GM21737 (cell line): ENCODE measurements around the gene TTC39B.

Source experiments
- ATAC-seq: cut with Tn5 transposase; IDR thresholded peaks from one replicate; pipeline ENCODE4 v1.9.1; 2021; ENCODE audit warnings: mild to moderate bottlenecking, moderate library complexity; ENCODE audit not compliant: unreplicated experiment

Gene TTC39B

DNA sequence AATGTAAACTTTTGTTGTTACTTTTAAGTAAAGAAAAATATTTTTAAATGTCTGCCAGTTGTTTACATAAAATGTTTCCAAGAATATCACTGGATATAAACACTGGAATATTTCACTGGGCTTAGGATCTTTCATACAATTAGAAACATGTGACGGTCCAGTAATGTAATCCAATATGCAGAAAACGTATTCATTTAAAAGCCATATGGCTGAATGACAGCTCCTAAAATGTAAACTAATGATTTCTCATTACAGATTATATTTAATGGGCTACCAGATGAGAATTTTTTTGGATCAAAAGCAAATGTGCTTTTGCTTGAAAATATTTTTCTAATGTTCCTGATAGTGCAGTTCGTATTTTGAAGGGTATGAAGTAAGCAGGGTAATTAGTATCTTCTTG lies 124.3 kb downstream of the TTC39B start:
- ATAC-seq: no peak

DNA sequence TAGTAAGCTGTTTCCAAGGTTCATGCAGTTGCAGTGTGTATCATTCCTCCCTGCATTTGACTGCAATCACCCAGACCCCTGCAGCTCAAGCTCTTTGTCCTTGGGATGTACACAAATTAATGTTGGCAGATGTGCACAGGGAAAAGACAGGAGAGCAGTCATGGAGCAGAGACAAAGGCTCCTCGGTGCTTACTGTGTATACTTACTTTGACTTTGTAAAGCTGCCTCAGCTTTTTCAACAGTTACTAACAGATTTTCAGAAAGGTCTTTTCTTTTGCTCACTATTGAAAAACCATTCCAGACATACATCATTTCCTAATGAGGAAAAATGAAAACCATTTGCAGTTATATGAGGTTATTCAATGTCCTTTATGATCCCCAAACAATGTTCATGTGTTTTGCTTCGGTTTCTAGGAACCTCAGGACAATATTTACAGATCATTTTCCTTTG lies 124.9 kb downstream of the TTC39B start:
- no peak for ATAC-seq

DNA sequence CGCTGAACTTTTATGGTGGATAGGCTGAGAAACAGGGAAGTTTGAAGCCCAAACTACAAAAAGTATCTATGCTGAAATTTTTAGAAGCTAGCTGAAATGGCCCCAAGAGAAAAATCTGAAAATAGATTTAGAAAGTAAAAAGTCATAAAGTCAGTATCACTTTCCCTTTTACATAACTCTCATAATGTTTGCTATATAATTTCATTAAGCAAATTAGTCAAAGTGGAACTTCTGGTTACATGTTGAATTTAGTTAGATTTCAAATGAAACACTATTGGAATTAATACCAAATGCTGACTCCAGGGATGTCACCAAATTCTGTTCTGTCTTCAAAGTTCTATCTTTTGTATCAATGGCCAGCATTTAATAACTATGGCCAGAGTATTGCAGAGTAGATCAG lies 126.9 kb downstream of the TTC39B start:
- ATAC-seq: no peak

DNA sequence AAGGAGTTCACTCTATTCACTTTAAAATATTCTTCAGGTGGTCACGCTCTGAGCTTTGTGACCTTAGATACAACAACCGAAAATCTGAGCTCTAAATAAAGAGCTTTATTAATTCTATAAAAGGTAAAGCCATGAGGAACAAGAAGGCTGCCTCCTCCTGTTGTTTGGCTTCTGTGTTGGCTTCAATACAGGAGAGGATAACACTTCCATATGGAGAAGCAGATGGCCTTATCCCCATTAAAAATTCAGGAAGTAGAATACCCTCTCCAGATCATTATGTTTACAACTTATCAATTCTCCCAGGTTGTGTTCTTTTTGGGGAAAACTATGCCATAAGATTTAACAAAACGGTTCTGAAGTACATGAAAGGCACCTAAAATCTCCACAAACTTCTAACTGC lies 128.4 kb downstream of the TTC39B start:
- ATAC-seq: no peak

DNA sequence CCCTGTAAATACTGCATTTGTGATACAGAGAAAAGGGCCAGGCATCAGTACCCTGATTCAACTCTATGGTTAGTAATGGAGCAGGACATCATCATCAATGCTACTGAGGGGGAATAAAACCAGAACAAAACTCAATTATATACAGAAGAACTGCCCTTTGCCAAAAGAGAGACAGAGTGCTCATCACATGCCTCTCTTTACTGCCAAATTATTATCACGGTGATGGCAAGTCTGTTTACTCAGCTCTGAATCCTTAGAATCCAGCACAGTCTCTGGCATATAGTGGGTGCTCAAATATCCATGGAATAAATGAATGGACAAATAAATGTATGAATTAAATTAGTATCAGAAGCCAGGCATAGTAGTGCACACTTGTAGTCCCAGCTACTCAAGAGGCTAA lies 130.2 kb downstream of the TTC39B start:
- no peak for ATAC-seq

DNA sequence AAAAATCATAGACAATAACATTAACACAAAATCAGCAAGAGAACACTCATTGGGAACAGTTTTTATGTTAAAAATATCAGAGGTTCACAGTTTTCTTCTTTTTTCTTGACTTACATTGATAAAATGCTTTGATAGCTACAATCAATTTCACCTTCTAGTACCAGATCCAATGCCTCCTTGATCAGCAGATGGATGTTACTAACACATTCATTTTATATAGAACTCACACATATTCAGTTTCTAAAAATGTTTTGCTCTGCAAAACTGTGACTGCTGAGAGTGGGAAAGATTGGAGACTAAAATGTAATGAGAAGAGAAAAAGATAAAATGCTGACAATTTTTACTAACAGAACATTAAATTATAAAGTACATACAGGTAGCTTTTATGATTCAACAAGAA lies 143.1 kb downstream of the TTC39B start:
- ATAC-seq: no peak

DNA sequence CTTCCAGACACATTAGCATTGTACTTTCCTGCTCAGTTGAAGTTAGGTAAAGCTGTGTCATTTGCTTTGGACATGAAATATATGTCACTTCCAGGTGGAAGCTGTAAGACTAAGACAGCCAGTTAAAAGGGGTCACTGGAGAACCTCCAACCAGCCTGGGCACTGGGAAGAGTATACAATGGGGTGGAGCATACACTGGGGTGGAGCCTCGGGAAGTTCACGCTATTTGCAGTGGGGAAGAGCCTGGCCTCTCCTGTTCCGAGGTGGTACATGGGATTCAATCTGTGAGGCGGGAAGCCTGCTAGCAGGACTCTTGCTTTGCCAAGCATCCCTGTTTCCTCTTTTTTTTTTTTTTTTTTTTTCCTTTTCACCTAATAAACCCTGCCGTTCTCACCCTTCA lies 145.3 kb downstream of the TTC39B start:
- no peak for ATAC-seq

DNA sequence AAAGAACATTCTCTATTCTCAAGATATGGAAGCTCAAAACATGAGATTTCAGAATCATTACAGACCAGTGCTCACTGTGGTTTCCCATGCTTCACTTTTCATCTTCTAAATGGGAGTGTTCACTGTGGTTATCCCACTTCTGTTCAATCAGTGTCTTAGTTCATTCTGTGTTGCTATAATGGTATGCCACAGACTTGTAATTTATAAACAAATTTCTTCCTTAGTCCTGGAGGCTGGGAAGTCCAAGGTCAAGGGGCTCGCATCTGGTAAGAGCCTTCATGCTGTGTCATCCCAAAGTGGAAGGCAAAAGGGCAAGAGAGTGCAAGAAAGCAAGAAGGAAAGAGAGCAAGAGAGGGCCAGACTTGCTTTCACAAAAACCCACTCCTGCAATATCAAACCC lies 146.3 kb downstream of the TTC39B start:
- ATAC-seq: no peak

DNA sequence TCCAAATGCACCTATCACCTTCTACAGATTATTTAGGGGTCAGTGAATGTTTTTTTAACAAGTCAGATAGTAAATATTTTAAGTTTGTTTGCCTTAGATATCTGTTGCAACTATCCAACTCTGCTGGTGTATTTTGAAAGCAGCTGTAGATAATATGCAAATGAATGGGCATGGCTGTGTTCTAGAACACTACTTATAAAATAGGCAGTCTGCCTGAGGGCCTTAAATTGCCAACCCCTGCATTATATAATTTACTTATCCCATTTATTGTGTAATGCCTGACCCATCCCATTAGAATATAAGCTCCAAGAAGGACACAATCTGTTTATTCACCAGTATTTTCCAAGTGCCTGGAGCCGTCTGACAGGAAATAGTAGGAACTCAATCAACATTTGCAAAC lies 149.0 kb downstream of the TTC39B start:
- ATAC-seq: no peak

DNA sequence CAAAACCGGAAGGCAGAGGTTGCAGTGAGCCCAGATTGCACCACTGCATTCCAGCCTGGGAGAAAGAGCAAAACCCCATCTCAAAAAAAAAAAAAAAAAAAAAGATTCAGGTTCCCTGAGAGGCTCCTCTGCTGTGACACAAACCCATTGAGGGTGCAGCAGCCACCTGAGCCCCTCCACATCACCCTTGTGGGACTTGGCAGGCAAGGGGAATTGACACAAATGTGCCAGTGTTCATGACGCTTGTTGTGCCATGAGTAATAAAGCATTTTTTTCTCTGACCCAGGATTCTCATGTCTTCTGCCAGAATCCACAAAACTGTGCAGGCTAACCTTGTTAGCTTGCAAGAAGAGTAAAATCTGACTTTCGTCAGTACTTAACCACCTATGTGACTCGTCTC lies 149.6 kb downstream of the TTC39B start:
- ATAC-seq: no peak

DNA sequence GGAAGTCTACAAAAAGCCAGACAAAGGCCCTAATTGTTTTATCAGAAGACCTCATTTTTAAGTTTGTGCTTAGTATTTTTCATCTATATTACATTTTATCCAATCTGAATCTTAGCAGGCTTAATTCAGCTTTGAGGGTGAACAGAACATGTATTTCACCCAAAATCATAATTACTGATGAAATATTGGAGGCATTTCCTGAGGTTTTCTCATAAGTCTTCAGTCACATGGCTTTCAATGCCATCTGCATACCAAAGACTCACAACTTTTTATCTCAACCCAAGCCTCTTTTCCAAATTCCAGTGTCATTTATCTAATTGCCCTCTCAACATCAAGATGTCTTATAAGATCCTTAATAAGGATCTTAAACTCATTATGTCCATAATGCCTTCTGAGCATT lies 150.8 kb downstream of the TTC39B start:
- ATAC-seq: no peak

DNA sequence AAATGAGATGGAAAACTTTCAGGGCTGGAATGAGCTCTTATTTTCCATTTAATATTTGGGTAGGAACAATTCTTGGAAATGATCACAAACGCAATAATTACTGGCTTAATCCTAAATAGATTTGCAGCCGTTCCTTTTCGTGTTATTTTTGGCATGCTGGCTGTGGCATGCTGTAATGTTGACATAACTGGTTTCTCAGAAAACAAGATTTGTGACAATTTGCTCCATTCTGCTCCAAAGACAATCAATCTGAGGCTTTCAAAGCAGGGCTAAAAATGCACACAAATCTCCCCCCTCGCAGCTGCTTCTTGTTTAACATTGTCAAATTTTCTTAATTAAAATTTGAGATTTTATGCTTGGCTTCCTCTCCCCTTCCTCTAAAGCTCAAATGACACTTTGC lies 151.2 kb downstream of the TTC39B start:
- ATAC-seq: no peak

DNA sequence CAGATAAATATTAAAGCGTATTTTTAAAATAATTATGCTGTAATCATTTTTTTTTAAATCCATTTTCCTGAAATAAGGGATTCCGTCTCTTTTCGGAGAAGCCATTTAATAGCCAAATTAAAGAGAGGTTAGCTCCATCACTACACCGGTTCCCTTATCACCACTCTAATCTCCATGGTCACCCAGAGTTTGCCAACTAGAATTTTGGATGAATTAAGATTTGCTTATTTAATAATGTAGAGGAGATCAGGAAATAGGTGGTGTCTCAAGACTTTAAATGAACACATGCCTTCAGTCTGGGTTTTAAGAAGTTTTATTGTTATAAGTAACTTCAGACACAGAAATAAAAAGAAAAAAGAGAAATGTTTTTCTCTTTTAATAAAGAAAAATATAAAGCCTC lies 151.7 kb downstream of the TTC39B start:
- ATAC-seq: no peak

DNA sequence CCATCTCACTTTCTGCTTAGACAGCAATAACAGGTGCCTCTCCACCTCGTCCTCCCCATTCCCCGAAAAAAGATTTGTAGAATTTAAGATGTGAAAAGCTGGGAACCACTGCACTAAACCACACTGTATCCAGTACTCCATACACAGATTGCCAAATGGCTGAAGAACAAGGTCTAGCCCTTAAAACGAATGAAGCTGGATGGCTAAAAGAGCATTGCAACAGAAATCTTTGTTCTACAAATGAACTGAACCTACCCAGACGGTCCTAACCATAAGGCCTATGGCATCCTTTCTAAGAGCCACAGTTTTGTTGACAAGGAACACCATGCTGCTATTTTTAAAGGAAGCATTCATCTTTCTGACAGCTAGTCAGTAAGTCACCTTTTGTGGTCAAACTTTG lies 152.3 kb downstream of the TTC39B start:
- no peak for ATAC-seq

DNA sequence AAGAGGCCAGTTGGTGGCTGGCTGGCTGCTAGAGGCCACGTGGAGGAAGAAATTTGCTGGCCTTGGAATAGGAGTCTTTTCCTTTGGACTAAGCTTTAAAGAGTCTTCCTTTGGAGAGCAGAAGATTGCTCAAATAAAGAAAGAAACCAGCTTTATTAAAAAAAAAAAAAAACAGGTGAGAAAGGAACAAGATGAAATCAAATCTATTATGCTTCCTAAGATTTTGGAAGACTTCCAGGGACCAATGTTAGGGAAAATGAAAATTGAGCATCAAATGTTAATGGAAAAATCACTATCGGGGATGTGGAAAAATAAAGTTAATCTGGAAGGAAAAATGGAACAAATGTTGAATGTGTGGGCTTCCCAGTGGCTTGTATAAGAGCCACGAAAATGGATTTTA lies 153.1 kb downstream of the TTC39B start:
- no peak for ATAC-seq

DNA sequence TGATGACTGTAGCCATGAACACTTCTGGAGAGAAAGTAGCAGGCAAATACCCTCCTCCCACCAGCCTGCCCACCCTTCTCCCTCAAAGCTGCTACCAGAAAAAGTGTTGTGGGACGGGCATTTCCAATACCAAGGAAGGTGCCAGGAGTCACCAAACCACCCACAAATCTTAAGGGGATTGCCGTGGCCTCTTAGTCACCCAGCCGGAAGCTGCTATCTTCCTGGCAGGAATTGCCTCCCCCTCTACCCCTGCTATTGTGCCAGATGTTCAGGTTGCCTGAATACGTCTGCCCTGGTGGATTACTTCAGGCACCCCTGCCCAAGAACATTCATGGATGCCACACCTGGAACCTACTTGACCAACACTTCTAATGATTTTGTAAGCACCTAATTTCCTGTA lies 156.1 kb downstream of the TTC39B start:
- no peak for ATAC-seq

DNA sequence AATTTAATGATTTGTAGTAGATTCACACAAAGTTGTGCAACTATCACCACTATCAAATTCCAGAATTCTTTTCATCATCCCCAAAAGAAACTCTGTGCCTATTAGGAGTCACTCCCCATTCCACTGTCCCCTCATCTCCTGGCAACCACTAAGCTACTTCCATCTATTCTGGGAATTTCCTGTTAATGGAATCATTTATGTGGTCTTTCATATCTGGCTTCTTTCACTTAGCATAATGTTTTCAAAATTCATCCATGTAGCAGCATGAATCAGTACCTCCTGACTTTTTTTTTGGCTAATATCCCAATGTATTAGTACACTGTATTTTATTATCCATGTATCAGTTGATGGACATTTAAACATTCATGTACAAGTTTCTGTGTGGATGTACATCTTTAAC lies 157.6 kb downstream of the TTC39B start:
- no peak for ATAC-seq

DNA sequence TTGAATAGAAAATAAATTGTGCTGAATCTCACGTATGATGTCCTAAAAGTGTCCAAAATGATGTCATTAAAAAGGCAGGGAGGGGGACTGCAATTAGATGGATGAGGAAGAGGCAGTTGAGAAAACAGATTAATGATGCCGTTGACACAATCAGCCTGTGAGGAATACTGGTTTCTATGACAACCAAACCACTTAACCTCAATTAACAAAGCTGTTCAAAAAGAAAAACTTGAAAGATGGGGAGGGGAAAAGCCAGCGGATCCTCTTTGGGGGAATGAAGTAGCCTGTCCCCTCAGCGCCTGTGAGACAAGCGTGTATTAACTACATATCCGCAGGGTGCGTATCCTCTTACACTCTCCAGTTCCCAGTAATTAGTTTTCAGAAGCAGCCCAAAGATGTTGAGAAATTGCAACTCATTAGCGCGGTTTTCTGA lies 160.7 kb downstream of the TTC39B start:
- ATAC-seq: no peak

DNA sequence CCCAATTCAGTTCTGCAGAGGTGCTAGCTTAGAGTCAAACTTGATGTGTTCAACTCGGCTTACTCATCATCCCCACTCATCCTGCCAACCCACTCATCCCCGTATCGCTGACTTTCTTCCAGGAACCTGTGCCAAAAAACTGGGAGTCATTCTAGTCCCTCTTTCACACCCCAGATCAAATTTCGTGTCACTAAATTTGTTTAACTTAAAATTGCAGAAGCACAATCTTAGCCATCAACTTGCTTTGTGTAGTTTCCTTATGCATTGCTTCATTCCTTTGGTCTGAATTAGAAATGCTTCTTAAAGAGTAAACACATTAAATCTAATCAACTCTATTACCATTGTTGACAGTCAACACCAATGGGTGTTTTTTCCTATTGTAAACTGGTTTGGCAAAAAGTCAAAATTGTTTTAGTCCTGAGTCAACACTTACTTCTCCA lies 162.4 kb downstream of the TTC39B start:
- no peak for ATAC-seq

DNA sequence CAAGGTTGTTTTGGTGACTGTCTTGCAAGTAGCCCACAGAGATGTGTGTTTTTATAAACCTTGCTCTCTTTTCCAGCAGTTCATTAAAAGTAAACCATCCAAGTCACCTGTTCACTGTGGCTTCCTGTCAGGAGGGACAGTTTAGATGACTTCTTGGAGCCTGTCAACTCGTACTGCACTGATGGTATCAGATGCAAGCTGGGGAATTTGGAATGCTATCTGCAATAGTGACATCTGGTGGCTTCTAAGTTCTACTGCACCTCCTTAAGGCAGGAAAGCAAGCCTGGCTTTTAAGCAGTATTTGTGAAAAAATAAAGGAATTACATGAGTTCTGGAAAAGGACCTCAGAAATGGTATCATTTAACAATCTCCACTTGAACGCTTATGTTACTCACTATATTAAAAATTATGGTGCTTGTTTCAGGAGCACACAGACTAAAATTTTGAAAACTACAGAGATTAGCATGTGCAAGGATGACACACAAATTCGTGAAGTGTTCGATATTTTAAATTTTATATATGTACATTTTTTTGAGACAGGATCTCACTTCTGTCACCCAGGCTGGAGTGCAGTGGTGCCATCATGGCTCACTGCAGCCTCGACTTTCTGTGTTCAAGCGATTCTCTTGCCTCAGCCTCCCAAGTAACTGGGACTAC lies 164.0 kb downstream of the TTC39B start:
- peak; percentile 90 for ATAC-seq

DNA sequence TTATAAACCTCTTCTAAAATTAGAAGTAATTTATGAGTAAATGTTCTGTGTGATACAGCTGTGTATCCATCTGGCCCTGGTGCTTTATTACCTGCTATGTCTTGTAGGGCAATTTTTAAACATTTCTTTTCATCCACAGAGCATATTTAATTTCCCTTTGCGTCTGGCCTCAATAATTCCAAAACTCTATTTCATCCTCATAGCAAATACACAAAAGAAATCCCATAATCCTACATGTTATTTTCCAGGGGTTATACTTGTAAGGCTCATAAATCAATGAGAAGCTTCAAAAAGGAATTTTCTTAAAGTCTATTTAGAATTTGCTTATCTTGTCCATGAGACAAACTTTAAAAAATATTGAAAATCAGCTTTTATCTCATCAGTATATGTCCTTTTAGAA lies 167.0 kb downstream of the TTC39B start:
- no peak for ATAC-seq

DNA sequence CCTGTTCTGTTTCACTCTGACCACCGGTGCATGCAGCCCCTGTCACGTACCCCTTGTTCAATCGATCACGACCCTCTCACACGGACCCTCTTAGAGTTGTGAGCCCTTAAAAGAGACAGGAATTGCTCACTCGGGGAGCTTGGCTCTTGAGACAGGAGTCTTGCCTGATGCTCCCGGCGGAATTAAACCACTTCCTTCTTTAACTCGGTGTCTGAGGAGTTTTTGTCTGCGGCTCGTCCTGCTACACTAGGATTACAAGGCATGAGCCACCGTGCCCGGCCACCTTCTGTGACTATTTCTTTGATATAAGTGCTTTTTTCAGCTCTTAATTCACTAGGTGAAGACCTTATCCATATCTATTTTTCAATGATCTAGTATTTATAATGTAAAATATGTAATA lies 167.5 kb downstream of the TTC39B start:
- no peak for ATAC-seq

DNA sequence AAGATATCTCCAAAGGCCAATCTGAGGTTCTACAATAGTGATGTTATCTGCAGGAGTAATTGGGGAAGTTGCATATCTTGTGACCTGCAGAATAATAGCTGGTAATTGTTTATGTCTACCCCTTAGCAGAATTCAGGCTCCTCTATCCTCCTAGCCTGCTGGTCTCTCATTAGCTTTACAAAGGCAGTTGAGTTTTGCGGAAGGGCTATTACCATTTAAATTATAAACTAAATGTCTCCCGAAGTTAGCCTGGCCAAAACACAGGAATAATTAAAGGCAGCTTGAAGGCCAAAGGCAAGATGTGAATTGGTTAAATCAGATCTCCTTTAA lies 168.7 kb downstream of the TTC39B start:
- ATAC-seq: no peak
